Ecto neural progenitor cell (in vitro differentiated cells): ENCODE results near the gene DNAH14.
"Not testable (repeated sequence)": the region's sequence is repeated elsewhere in the genome, so short reads cannot be mapped to it uniquely, and the experiment has no call there.

ENCODE experiments used
- DNase-seq: peaks from one replicate; pipeline ENCODE4 v3.0.0-alpha.2; 2018; ENCODE audit warnings: low spot score

DNAH14 gene

GRCh38 chr1:225155555-225155954 lies 226.1 kb downstream of the DNAH14 start:
- no peak for DNase-seq

DNA sequence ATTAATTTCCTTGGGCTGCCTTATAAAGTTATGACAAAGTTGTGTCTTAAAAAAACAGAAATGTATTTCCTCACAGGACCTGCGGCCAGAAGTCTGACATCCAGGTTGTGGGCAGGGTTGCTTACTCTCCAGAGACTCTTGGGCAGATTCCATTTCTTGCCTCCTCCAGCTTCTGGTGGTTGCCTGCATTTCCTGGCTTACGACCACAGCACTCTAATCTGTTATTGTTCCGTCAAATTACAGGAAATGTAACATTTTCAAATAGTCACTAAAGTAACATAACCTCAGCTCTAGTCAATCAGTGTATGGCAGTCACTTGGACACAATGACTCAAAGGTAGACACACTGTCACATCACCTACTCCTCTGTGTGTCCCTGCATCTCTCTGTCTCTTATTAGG lies 226.8 kb downstream of the DNAH14 start:
- no peak for DNase-seq

GRCh38 chr1:225158291-225158690 lies 228.8 kb downstream of the DNAH14 start:
- DNase-seq = no peak

GRCh38 chr1:225159793-225160192 lies 230.3 kb downstream of the DNAH14 start:
- no peak for DNase-seq

GRCh38 chr1:225177409-225177808 lies 247.9 kb downstream of the DNAH14 start:
- not testable (repeated sequence) for DNase-seq

DNA sequence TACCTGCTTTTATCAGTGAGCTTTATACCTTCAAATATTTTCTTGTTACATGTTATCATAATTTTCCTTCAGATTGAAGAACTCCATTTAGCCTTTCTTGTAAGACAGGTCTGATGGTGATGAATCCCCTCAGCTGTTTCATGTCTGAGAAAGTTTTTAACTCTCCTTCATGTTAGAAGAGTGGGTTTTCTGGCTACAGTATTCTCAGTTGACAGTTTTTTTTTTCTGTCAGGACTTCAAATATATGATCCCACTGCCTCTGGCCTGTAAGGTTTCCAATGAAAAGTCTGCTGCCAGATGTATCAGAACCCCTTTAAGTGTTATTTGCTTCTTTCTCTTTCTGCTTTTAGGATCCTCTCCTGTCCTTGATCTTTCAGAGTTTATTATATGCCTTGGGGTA lies 250.2 kb downstream of the DNAH14 start:
- DNase-seq = no peak

DNA sequence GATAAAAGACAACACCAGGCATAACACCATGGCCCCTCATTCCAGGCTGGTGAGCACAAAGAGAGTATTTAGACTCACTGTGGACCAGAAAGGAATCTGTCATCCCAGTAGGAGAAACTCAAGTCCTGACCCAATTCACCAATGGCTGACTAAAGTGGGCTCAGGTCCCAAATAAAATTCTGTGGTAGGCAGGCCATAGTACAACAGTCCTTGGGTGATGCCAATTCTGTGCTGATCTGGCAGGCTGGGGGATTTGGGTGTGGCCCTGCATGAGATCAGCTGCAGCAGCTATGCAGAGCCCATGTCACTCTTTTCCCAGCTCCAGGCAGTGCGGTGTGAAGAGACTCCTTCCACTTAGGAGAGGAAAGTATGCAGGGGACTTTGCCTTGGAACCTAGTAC lies 253.2 kb downstream of the DNAH14 start:
- no peak for DNase-seq

- DNase-seq = no peak
These were observed 261.8 kb downstream of the DNAH14 start for GRCh38 chr1:225191199-225191753.

GRCh38 chr1:225201447-225201846 lies 272.0 kb downstream of the DNAH14 start:
- DNase-seq = no peak

DNA sequence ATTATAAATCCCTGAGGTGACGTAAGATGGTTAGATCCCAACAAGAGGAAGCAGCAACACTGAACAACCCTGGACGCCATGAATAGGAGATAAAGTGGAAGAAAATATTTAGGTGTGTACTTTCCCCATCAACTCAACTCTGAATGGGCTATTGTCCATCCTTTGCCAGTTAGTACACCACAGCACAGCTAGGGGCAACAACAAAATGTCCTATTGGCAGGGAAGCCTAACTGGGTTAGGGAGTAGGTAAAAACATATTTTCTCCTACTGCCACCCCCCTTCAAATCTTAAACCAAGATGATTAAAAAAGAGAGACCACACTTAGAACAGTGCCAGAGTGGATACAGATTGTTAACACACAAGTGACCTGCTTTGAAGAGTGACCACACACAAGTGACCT lies 278.3 kb downstream of the DNAH14 start:
- DNase-seq = no peak

DNA sequence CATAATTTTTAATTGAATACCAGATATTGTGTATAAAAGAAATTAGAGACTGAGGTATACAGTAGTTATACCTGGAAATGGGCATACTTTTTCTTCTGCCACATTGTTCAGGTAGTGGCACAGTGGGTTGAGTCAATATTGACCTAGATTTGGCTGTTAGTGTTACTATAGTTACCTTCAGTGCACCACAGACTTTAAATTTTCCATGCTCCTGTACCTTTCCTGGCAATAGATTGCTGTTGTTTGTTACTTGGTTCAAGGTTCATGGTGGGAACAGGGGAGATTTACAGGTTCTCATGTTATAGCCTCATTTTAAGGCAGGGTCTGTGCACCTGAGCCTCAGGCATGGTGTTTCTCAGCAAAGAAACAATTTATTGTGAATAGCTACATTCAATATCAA lies 279.7 kb downstream of the DNAH14 start:
- no peak for DNase-seq

- DNase-seq = not testable (repeated sequence)
These were observed 280.7 kb downstream of the DNAH14 start for GRCh38 chr1:225210180-225210579.

DNA sequence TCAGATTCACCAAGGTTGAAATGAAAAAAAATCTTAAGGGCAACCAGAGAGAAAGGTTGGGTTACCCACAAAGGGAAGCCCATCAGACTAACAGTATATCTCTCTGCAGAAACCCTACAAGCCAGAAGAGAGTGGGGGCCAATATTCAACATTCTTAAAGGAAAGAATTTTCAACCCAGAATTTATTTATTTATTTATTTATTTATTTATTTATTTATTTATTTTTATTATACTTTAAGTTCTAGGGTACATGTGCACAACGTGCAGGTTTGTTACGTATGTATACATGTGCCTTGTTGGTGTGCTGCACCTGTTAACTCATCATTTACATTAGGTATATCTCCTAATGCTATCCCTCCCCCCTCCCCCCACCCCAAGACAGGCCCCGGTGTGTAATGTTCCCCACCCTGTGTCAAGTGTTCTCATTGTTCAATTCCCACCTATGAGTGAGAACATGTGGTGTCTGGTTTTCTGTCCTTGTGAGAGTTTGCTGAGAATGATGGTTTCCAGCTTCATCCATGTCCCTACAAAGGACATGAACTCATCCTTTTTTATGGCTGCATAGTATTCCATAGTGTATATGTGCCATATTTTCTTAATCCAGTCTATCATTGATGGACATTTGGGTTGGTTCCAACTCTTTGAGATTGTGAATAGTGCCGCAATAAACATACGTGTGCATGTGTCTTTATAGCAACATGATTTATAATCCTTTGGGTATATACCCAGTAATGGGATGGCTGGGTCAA lies 282.4 kb downstream of the DNAH14 start:
- DNase-seq = not testable (repeated sequence)

- no peak for DNase-seq
These were observed 294.8 kb downstream of the DNAH14 start for GRCh38 chr1:225224287-225224686.

- DNase-seq = no peak
These were observed 296.2 kb downstream of the DNAH14 start for GRCh38 chr1:225225681-225226080.

- DNase-seq = no peak
These were observed 299.4 kb downstream of the DNAH14 start for GRCh38 chr1:225228871-225229303.

DNA sequence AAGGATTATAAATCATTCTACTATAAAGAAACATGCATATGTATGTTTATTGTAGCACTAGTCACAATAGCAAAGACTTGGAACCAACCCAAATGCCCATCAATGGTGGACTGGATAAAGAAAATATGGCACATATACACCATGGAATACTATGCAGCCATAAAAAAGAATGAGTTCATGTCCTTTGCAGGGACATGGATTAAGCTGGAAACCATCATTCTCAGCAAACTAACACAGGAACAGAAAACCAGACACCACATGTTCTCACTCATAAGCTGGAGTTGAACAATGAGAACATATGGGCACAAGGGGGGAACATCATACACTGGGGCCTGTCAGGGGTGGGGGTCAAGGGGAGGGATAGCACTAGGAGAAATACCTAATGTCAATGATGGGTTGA lies 300.0 kb downstream of the DNAH14 start:
- DNase-seq = not testable (repeated sequence)

DNA sequence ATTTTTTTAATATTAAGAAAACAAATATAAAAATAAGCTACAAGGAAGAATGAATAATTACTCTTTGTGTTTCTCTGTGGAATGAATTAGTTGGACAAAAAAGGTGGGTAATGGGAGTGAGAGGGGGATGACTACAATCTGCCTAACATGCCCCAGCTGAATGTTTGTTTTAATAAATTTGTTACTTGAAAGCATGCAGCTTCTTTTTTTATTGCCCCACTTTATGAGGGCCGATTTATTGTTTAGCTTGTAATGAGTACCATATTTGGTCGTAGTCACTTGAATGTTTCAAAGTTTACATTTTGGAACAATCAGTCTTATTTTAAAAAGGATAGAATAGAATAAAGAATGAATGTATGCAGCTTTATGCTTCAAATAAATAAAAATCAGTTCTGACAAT lies 301.0 kb downstream of the DNAH14 start:
- DNase-seq = no peak

DNA sequence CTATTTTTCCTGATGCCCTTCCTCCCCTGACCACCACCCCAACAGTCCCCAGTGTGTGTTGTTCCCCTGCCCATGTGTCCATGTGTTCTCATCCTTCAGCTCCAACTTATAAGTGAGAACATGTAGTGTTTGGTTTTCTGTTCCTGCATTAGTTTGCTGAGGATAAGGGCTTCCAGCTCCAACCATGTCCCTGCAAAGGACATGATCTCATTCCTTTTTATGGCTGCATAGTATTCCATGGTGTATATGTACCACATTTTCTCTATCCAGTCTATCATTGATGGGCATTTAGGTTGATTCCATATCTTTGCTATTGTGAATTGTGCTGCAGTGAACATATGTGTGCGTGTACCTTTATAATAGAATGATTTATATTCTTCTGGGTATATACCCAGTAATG lies 303.5 kb downstream of the DNAH14 start:
- not testable (repeated sequence) for DNase-seq

- no peak for DNase-seq
These were observed 313.1 kb downstream of the DNAH14 start for GRCh38 chr1:225242611-225243010.

- DNase-seq = no peak
These were observed 321.0 kb downstream of the DNAH14 start for GRCh38 chr1:225250432-225250831.

DNA sequence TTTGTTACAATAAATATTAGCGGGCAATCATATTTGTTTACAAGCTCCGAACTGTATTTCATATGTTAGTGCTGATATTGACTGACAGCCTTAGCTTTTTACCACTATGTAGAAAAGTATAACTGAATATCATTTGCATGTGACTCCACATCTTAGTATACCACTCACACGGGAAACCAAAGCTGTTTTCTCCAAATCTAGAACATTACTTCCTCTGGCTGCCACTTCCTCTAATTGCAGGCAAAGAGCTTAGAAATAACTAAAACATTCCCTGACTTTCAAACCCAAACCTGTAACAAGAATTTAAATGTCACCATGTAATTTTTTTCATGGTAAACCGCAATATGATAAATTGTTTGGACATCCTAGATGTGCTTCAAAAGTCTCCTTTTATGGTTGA lies 323.7 kb downstream of the DNAH14 start:
- no peak for DNase-seq

DNA sequence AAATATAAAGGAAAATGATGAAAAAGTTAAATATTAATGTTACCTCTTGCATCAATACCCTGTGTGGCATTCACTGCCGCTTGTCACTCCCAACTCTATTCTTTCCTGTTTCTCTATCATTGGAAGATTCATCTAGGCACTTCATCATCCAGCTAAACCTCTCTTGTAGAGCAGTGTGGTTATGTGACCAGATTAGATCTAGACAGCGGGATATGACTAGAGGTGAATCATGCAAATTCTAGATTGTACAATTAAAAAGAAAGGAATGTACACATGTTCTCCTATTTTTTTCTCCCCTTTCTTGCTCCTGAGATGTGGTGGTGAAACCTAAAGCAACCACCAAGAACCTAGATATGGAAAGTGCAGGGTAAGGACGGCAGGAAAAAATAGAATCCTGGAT lies 324.3 kb downstream of the DNAH14 start:
- no peak for DNase-seq

DNA sequence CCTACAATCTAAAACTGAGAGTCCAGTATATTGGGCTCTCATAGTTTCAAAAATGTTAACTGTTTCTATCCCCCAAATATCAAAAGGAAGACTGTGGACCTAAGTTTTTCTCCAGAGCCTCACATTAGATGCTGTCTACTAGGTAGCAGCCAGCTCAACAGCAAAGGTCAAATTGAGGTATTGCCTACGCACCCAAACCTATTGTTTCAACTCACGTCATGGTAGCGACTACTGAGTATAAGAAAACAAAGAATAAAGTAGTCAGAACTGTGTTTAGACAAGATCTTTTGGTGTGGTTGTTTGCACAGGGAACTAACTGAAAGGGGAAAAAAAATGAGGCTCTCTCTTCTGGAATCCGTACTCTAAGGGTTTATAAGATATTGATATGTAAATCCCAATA lies 325.2 kb downstream of the DNAH14 start:
- DNase-seq = no peak
